GM12875 (cell line): ENCODE results near the gene LPP.

Source experiments
- H3K4me3 ChIP-seq: one replicate; pipeline ENCODE4 v1.5.1; 2011; ENCODE audit warnings: low read depth, low read length, control low read depth
- CTCF ChIP-seq: IDR thresholded peaks from 2 replicates; pipeline ENCODE4 v1.5.1; 2011; ENCODE audit warnings: low read depth, mild to moderate bottlenecking, control low read depth, inconsistent platforms, low read length, moderate library complexity, borderline replicate concordance; ENCODE audit not compliant: insufficient read depth

LPP gene

GRCh38 chr3:188269040-188269439 lies 115.1 kb downstream of the LPP start:
- TF ChIP-seq CTCF: no peak

GRCh38 chr3:188270423-188270972 lies 116.5 kb downstream of the LPP start:
- TF ChIP-seq CTCF: no peak
- H3K4me3 ChIP-seq: no peak overlapping the region

More at GRCh38 chr3:188269040-188269439, 115.1 kb downstream of the LPP start:
- H3K4me3 ChIP-seq: no peak overlapping the region

- TF ChIP-seq CTCF: no peak
- H3K4me3 ChIP-seq: no peak overlapping the region
Measured at GRCh38 chr3:188271226-188271914, 117.4 kb downstream of the LPP start.

- H3K4me3 ChIP-seq: no peak overlapping the region
- no peak for TF ChIP-seq CTCF
Measured at GRCh38 chr3:188272481-188273372, 118.8 kb downstream of the LPP start.

- H3K4me3 ChIP-seq: no peak overlapping the region
- TF ChIP-seq CTCF: no peak
Measured at GRCh38 chr3:188274249-188274915, 120.4 kb downstream of the LPP start.

GRCh38 chr3:188276375-188276774 lies 122.4 kb downstream of the LPP start:
- no peak for TF ChIP-seq CTCF
- no peak overlapping the region for H3K4me3 ChIP-seq
